NCI-H1105 treated with DMSO at 0.1 percent for 48 hours (cell line): Measurements from ENCODE around the gene PRKCH.

ENCODE experiments used
- DNase-seq: peaks from one replicate; lab custom pipeline; 2025; lab: John Stamatoyannopoulos, UW

Gene PRKCH

DNA sequence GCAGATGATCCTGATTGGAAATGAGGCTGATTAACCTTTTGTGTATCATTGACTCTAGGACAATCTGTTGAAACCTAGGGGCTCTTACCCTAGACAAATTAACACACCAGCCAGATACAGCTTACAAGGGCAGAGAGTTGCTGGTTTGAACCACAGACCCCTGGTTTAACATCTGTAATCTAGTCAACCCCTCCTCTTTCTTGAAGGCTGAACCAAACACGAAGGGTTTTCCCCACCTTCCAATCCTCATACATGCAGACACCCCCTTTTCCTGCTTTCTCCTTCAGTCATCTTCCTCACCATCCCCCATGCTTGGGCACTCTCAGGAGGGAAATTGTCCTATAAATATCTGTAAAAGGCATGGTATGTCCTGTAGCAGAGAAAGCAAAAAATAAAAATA, 247.9 kb downstream of the PRKCH start:
- no peak for DNase-seq

DNA sequence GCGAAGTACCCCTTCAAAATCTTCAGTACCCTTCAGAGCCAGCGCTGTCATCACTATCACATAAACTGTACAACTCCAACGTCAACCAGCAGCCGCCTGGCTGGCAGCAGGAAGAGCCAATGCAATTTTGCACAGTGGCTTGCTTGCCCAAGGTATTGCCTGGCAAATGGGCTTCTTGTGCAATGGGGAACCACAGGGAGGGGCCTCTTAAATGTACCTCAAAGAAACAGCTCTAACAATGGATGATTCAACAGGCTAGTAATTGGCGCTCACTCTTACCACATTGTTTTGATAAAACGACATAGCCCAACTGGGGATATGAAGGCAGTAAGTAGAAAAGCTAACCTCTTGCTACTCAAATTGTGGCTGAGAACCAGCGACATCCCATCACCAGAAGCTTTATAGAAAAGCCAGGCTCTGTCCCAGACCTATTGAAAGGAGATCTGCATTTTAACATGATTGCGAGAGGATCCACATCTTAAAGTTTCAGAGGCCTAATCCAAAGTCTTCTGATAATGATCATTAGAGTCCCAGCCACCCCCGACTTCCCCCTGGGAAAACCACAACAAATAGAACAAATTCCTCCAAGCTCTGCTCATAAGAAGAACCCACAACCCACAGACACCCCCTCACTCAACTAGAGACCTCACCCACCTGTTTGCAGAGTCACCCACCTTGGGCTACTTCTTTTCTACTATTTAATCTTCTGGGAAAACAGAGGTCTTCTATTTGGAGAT, 248.6 kb downstream of the PRKCH start:
- DNase-seq, result no peak

DNA sequence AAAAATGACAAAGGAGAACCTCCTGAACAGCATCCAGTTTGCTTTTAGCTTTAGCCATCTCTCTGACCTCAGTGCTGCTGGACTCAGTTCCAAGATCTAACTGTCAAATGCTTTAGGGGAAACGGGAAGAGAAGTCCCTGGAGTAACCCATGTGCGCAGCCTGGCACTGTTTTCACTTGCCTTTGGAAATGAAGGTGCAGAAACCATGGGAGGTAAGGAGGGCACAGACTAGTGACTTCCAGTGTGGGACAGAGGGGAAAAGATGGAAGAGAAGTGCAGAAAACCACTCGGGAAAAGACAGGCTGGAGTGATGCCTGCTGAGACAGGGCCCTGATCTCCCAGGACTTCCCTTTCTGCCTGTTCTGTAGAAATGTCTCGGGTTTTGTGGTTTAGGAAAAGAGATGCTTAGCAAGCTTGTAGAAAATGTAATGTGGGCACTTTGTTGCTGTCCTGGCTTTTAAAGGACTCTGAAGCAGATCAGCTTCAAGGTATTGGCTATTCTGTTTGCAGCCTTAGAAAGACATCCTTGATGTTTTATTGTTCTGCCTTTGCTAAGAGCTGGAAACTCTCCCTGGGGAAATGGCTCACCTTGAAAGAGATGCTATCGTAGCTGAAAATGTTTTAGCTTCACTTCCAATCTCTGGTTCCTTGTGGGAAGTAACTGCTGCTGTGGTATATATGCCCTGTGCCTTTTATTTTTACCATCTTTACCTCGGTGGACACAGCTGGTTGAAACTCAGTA, 249.3 kb downstream of the PRKCH start:
- no peak for DNase-seq

DNA sequence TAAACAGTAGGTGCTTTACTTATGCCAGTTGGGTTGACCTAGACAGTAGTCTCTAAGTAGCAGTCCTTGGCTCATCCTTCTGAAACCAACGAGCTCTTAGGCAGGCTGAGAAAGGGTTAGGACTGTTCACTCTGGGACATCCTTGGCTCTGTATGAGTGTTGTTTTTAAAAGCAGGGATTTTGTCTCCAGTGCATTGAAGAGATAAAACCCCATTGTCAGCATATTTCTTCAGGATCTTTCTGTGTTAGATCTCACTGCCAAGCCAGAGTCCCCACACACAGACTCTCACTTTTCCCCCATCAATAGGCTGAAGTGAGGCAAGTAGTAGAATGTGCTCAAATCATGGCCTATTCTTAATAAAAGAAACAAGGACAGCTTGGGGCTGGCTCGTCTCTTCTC, 250.5 kb downstream of the PRKCH start:
- DNase-seq, result no peak

DNA sequence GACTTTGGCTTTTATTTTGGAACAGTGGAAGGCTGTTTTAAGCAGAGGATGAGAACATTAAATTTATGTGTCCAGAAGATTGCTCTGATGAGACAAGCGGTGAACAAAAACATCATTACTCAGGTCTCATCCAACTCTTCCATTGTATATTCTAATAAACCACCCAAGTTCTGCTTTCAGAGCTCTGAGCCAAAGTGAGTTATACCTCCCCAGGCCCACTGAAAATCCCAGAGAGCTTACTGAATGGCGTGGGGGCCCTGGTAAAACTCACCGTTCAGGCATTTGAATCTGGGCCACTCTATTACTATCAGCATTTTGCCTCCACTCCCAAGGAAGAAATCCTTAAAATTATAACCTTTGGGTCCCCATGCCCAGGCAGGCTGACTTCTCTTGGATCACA, 251.9 kb downstream of the PRKCH start:
- no peak for DNase-seq

DNA sequence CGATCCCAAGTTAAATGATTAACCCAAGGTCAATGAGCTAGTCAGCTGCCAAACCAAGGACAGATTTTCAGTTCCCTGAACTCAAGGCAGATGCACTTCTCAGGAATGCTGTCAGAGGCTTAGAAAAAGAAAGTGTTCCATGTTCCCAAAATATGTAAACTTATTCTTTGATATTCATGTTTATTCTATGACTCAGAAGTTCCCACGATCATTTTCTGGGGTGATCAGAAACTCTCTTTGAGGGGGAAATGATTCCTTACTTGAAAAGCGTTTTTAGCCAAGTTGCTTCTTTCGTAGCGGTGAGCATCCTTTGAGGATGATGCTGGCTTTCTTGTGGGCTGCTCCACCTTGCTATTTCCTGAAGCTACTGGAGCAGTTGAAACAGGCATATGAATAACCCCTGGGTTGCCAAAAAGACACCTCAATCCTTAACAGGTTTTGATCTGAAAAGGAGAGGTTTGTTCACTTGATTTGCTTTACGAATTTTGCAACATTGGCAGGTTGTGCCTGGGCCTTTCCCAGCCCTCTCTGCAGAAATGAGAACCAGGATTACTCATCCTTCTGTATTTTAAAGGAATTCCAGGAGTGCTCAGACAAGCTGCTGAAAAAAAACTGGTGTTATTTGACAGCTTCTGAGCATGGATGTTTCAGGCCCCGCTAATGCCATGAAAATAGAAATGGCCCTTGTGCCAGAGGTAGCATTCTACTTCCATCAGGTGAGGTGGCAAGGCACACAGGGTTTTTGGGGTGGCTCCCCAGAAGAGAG, 252.6 kb downstream of the PRKCH start:
- no peak for DNase-seq

DNA sequence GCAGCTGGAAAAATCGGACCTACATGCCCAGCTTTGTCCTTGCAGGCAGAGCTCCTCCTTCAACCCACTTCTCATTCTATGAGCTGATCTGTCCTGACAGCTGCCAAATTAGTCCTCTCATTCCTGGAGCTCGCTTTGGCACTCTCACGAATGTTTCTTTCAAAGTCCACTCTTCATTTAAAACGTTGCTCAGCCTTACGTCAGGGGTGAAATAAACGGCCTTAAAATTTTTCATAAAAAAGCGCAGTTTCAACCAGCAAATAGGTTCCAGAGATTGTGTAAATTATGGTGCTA, 253.1 kb downstream of the PRKCH start:
- DNase-seq, result no peak

DNA sequence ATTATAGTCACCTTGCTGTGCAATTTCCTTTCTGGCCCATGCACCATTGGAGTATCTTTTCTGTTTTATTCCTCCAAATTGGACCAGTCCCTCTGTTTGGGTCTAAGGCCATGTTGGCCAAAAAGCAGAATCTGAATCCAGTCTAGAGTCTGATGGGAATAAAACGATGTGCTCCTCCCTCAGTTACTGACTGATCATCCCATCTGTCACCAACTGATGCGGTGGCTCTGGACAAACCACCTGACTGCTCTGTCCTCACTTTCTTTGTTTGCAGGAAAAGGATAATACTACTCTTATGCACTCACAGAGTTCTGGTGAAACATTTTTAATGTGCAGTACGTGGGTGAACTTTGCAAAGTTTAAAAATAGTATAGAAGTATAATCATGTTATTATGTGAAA, 253.7 kb downstream of the PRKCH start:
- no peak for DNase-seq

DNA sequence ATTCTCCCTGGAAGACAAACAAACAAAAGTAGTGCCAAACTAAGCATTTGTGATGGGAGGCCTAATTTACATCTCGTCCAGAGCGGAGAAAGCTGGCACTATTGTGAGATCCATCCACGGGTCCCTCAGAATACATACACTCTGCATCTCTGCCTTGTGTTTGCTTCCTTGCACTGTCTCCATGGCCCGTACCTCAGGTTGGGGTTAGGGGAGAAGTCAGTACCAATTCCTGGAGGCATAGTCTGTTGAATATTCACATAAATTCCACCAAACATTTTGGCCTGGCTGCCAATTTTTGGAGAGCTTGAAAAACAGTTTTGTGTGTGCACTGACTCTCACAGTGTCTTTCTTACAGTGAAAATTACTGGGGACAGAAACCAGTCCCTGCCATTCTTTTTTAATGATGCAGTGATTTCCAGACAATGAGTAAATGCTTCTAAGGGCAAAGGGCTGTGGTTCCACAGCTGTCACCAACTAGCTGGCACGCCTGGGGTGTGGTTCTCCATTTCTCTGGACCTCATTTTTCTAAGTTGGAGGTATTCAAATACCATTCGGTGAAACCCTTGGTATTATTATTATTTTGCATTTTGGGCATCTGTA, 254.3 kb downstream of the PRKCH start:
- DNase-seq, result no peak

DNA sequence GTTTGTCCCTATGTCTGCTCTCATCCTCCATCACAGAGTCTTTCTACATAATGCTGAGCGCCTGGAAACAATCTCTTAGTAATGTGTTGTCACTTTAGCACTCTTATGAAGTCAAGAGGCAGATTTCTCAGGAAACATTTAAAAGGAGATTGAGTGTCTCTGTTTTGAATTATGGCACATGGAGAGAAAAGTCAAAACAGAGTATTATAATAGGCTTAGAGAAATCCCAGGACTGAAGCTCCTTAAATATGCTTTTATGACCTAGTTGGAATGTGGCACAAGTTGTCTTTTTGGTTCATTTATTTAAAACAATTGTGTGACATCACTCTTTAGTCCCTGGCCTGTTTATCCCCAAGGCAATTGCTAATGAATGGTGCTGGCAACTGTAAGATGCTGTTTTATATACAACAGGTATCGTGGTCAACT, 256.1 kb downstream of the PRKCH start:
- DNase-seq, result no peak

DNA sequence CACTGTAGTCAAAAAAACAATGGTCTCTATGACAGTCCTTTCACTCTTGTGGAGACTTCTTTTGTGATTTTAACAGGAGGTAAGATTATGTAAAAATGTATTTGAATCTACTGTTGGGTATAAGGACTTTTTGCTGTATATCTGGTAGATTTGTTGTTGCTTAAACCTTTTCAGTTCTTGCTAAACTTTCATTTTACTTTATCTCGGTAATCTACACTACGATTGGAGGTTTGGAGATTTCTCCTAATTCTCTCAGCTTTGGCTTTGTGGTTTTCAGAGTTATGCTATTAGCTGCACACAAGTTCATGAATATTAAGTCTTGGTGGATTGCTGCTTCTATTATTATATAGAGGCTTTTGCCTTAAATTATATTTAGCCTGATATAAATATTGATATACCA, 257.4 kb downstream of the PRKCH start:
- no peak for DNase-seq

DNA sequence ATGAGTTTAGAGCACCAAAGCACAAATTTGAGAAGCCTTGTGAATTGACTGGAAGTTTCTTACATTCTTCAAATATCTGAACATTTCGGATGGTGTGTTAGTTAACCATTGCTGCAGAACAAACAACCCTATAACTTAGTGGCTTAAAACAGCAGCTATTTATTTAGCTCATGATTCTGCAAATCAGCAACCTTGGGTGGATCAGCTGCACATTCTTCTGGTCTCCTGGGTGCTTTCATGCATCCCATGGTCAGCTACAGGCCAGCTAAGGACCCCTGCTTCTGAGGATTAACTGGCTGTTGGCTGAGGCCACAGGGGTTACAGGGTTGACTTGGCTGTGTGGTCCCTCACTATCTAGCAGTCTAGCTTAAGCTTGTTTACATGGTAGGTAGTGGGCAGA, 260.0 kb downstream of the PRKCH start:
- no peak for DNase-seq

DNA sequence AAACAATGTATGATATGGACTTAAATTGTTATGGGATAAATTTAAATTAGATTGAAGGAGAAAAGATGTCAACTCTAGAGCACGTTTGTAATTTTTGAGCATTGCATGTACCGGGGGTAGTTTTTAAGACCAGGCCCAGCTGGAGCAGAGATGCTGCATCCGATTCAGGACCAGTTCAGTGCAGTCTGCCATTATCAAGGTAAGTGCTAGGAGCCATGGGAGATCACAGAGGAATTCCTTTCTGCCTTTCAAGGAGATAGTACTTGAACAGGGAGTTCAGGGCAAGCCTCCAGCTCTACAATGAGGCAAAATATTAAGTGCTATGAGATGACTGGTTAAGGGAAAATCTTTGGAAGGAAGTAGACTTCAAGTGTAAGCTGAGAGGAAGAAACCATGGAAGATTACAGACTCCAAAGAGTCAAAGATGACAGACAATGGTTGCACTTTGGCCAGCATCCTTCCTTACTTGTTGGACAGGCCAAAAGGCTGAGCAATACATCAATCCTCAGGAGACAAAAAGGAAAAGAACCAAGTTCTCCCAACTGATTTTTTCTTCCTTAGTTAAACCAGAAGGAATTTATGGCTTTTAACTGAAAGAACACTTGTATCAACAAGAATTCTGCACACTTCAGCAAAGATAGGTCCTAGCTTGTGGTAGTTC, 260.7 kb downstream of the PRKCH start:
- no peak for DNase-seq

DNA sequence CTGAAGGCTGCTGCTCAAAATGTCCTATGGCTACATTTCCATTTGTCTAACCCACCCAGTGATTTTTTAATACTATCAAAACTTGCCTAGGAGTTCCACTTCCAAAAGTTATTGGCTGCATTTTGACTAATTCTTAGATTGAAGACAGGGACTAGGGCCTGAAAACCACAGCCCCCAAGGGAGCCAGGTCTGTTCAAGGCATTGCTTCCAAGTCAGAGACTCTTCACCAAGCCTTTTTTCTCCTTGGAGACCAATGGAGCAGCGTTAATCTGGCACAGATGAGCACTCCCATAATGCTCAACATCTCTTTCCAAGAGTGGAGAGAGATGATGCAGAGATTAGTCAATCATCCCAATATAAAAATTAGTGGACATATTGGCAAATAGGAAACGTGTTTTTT, 261.4 kb downstream of the PRKCH start:
- no peak for DNase-seq

DNA sequence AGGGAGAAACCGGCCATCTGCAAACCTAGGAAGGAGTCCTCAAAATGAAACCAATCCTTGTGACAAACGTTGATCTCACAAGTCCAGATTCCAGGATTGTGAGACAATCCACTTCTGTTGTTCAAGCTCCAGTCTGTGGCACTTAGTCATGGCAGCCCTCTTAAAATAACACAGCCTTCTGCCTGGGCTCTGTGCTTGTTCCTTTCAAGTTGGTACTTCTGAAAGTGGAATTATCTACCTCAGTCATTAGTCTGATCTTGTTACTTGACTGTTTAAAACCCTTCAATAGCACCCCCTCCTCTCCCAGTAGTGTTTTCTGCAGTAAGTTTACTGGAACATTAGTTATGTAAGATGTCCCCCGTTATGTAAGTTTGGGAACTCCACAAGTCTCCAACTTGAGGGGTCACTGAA, 263.0 kb downstream of the PRKCH start:
- no peak for DNase-seq

DNA sequence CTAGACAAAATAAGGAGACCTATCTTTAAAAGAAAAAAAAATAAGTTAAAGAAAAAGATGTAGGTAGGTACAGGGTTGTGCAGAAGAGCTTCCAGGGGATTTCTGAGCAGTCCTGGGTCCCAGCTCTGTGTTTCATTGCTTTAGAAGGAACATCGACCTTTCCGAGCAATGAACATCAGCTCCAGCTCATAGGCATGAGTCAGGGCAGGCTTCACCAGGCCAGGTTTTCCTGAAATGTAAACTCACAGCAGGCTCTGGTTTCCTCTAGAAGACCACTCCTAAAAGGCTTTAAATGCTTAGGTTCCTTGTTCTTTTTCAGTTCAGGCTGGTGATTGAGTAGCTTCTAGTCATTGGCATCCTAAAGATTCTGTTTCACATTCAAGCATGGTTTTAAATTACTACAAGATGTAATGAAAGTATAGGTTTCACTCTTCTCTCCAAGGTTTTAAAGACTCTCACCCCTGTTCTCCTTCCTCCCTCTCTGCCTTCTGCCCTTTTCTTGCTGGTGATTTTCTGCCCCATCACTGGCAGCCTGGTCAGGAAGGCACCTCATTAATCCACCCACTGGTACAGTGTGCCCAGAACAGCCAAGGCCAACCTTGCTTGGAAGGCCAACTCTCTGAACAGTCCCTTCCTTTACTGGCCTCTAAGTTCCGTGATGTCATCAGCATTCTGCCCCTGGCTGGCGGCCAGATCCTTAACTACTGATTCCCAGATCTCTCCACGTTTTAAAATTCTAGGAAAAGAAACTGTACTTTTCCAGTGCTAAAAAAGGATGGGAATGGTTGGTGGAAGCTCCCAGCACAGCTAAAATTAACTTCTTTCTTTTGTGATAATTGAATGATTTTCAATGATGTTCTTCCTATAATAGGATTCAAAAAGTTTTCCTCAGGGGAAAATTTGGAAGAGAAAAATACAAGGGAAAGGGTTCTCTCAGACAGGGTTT, 264.5 kb downstream of the PRKCH start:
- no peak for DNase-seq

DNA sequence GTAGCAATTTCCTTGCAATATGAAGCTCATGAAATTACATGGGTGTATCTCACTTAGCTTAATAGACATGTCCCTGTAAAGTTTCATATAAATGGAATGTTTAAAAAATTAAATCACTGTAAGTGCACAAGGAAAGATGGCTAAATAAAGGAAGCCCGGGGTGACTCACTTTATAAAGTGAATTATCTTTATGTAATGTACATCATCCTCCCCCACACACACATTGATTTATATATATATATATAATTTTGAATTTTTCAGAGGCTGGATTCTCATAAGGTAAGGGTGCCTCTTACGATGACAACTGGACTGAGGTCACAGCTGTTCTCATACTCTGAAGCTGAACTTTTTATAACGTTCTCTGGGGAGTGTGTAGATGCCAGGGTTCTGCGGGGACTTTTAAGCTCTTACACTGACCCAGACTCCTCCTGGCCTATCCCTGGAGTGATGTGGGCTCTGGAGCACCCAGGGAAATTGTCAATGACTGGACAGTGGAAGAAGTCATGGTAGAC, 265.2 kb downstream of the PRKCH start:
- DNase-seq, result no peak

DNA sequence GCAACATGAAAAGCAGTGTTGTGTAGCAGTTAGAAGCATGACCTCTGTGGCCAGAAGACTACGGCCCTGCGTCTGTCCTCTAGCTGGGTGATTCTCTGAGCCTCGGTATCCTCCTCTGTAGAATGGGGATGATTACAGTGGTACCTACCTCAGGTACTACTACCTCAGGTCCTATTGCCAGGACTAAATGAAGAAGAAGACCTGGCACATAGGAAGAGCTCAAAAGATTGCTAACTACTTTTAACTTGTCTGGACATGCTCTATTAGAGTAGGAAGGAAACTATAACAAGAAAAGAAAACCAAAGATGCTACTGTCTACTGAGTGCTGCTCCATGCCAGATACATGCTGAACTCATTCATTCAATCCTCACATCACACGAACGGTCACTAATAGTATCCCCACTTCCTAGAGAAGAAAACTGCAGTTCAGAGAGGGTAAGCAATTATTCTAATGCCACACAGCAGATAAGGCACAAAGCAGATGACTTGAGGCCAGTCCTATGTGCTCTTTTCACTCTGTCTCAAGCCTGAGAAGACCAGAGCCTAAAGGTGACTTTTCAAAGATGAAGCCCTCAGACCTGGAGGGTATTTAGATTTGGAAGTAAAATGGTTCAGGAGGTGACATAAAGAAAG, 265.8 kb downstream of the PRKCH start:
- no peak for DNase-seq

DNA sequence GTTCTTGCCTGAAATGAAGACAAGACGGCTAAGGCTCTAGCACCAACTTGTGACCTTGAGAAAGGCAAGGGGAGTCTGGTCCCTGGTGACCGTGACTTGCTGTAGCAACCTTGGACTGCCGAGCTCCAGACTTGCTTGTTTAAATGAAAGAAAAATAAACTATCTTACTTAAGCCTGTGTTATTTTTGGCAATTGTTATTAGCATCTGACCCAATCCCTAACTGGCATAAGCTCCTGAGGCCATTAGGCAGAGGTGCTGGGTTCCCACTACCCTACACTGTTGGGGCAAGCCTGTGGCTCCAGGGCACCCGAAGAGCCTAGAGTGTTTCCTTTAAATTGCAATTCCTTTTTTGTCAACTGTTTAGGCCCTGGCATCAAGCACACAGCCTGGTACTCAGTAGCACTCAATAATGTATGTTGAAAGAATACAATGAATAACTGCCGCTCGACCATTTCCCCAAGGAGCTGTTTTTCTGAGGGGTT, 267.1 kb downstream of the PRKCH start:
- DNase-seq, result no peak
